Ishikawa (cell line): Measurements from ENCODE around the gene TMEM150C.

Experiments used
- CEBPB ChIP-seq: IDR thresholded peaks from 2 replicates; pipeline ENCODE4 v1.6.1; 2012
- CREB1 ChIP-seq: IDR thresholded peaks from 2 replicates; pipeline ENCODE4 v1.6.1; 2012; ENCODE audit warnings: low read depth
- EGR1 ChIP-seq: IDR thresholded peaks from 2 replicates; pipeline ENCODE4 v1.6.1; 2012
- EP300 ChIP-seq: IDR thresholded peaks from 2 replicates; pipeline ENCODE4 v1.6.1; 2012; ENCODE audit warnings: borderline replicate concordance
- FOXM1 ChIP-seq: IDR thresholded peaks from 2 replicates; pipeline ENCODE4 v1.6.1; 2012; ENCODE audit warnings: low read depth, borderline replicate concordance
- MAX ChIP-seq: IDR thresholded peaks from 2 replicates; pipeline ENCODE4 v1.6.1; 2012
- NFIC ChIP-seq: IDR thresholded peaks from 2 replicates; pipeline ENCODE4 v1.6.1; 2012
- RAD21 ChIP-seq: IDR thresholded peaks from 2 replicates; pipeline ENCODE4 v1.6.1; 2012; ENCODE audit warnings: low read depth
- REST ChIP-seq: IDR thresholded peaks from 2 replicates; pipeline ENCODE4 v1.6.1; 2012; ENCODE audit warnings: low read depth, mild to moderate bottlenecking
- TAF1 ChIP-seq: IDR thresholded peaks from 2 replicates; pipeline ENCODE4 v1.6.1; 2012; ENCODE audit warnings: low read depth, mild to moderate bottlenecking
- TCF12 ChIP-seq: IDR thresholded peaks from 2 replicates; pipeline ENCODE4 v1.6.1; 2012; ENCODE audit warnings: low read depth
- TEAD4 ChIP-seq: IDR thresholded peaks from 2 replicates; pipeline ENCODE4 v1.6.1; 2012
- USF1 ChIP-seq: IDR thresholded peaks from 2 replicates; pipeline ENCODE4 v1.6.1; 2012
- YY1 ChIP-seq: IDR thresholded peaks from 2 replicates; pipeline ENCODE4 v1.6.1; 2012; ENCODE audit warnings: low read depth
- ZBTB7A ChIP-seq: IDR thresholded peaks from 2 replicates; pipeline ENCODE4 v1.6.1; 2012; ENCODE audit warnings: low read depth

TMEM150C gene

GRCh38 chr4:82561786-82562563, at the start of gene TMEM150C:
TSS of gene TMEM150C (minus strand) at chr4:82561988. CDS start at chr4:82504657, 57,331 bp downstream.
- no peak for TF ChIP-seq USF1
- TF ChIP-seq RAD21 = no peak
- TF ChIP-seq YY1 = no peak
- TF ChIP-seq REST = no peak
- no peak for TF ChIP-seq NFIC
- TF ChIP-seq TCF12 = no peak
- TF ChIP-seq ZBTB7A = no peak; the same call in 1 of the 2 replicates
- TF ChIP-seq FOXM1 = no peak
- no peak for TF ChIP-seq TAF1
- no peak for TF ChIP-seq CEBPB
- TF ChIP-seq MAX = no peak
- TF ChIP-seq CREB1 = no peak
- TF ChIP-seq EP300 = no peak
- no peak for TF ChIP-seq TEAD4
- TF ChIP-seq EGR1 = no peak

- no peak for TF ChIP-seq CEBPB
These were observed 49.7 kb upstream of the TMEM150C start for GRCh38 chr4:82611527-82611926.

- TF ChIP-seq NFIC = no peak
These were observed 48.3 kb upstream of the TMEM150C start for GRCh38 chr4:82610041-82610440.

GRCh38 chr4:82606622-82607021, 44.8 kb upstream of the TMEM150C start:
- TF ChIP-seq YY1 (no peak), MAX (no peak), TAF1 (no peak), EGR1 (no peak), CEBPB (no peak), EP300 (no peak), FOXM1 (no peak)

- no peak for TF ChIP-seq USF1
- TF ChIP-seq MAX = no peak
- TF ChIP-seq REST = no peak
- TF ChIP-seq FOXM1 = no peak
- no peak for TF ChIP-seq EP300
- no peak for TF ChIP-seq ZBTB7A
- TF ChIP-seq TCF12 = no peak
These were observed 42.7 kb upstream of the TMEM150C start for GRCh38 chr4:82604522-82604921.

GRCh38 chr4:82601242-82602015, 39.6 kb upstream of the TMEM150C start:
- TF ChIP-seq CEBPB (no peak), USF1 (no peak), TCF12 (no peak), ZBTB7A (no peak)
